MM.1S (cell line): ENCODE results near the gene MCF2L2.

Source experiments
- CTCF ChIP-seq: fragments of 300-600 bp; sonication (generic); IDR thresholded peaks from 2 replicates; pipeline ENCODE4 v1.5.1; 2016; ENCODE audit warnings: antibody characterized with exemption, low read length, mixed read lengths
- EZH2 ChIP-seq: fragments of 300-600 bp; sonication (generic); optimal IDR thresholded peaks from 2 replicates; pipeline ENCODE3; 2017; ENCODE audit warnings: low read depth, mild to moderate bottlenecking, antibody characterized with exemption, low read length, mixed read lengths
- EZH2phosphoT487 ChIP-seq: fragments of 300-600 bp; sonication (generic); IDR thresholded peaks from 2 replicates; pipeline ENCODE4 v1.6.1; 2018; ENCODE audit warnings: antibody characterized with exemption, low read length

GRCh38 chr3:183443395-183444385 is 15.3 kb upstream of the MCF2L2 start:
- TF ChIP-seq CTCF (no peak), EZH2 (no peak), EZH2phosphoT487 (no peak)
